HG03521 (cell line): ENCODE results near the gene LRRC1.
A peak's percentile ranks its signal among the peaks of the same experiment; 100 is the strongest.

ENCODE experiments used
- ATAC-seq: cut with Tn5 transposase; IDR thresholded peaks from one replicate; pipeline ENCODE4 v1.9.1; 2021; ENCODE audit warnings: mild to moderate bottlenecking, moderate library complexity; ENCODE audit not compliant: unreplicated experiment

LRRC1 gene

GRCh38 chr6:53878808-53879207, 84.0 kb downstream of the LRRC1 start:
- no peak for ATAC-seq

GRCh38 chr6:53879608-53880007, 84.8 kb downstream of the LRRC1 start:
- no peak for ATAC-seq

GRCh38 chr6:53887316-53887715, 92.5 kb downstream of the LRRC1 start:
- no peak for ATAC-seq

GRCh38 chr6:53888931-53889330, 94.1 kb downstream of the LRRC1 start:
- ATAC-seq = no peak

GRCh38 chr6:53889365-53889764, 94.6 kb downstream of the LRRC1 start:
- ATAC-seq = no peak

- ATAC-seq = peak; percentile 81
Measured at GRCh38 chr6:53892707-53893106, 97.9 kb downstream of the LRRC1 start.

- no peak for ATAC-seq
Measured at GRCh38 chr6:53894091-53894490, 99.3 kb downstream of the LRRC1 start.

GRCh38 chr6:53896196-53896595, 101.4 kb downstream of the LRRC1 start:
- ATAC-seq = no peak

GRCh38 chr6:53898026-53898795, 103.4 kb downstream of the LRRC1 start:
- no peak for ATAC-seq

GRCh38 chr6:53899512-53899911, 104.7 kb downstream of the LRRC1 start:
- no peak for ATAC-seq

GRCh38 chr6:53903357-53903756, 108.6 kb downstream of the LRRC1 start:
- no peak for ATAC-seq

- no peak for ATAC-seq
Measured at GRCh38 chr6:53906103-53906502, 111.3 kb downstream of the LRRC1 start.

GRCh38 chr6:53906842-53907241, 112.0 kb downstream of the LRRC1 start:
- no peak for ATAC-seq

GRCh38 chr6:53910834-53911233, 116.0 kb downstream of the LRRC1 start:
- ATAC-seq = no peak

- ATAC-seq = no peak
Measured at GRCh38 chr6:53912661-53913060, 117.9 kb downstream of the LRRC1 start.

- no peak for ATAC-seq
Measured at GRCh38 chr6:53913286-53913685, 118.5 kb downstream of the LRRC1 start.

GRCh38 chr6:53915026-53915691, 120.4 kb downstream of the LRRC1 start:
- no peak for ATAC-seq

GRCh38 chr6:53916804-53917463, 122.1 kb downstream of the LRRC1 start:
- no peak for ATAC-seq

- ATAC-seq = peak; percentile 48
Measured at GRCh38 chr6:53917464-53917842, 122.6 kb downstream of the LRRC1 start.

- ATAC-seq = no peak
Measured at GRCh38 chr6:53918854-53919510, 124.2 kb downstream of the LRRC1 start.

- no peak for ATAC-seq
Measured at GRCh38 chr6:53919881-53920360, 125.1 kb downstream of the LRRC1 start.
